Astrocyte (in vitro differentiated cells and primary cell): Measurements from ENCODE around the gene NUP205.

Experiments used
- CTCF ChIP-seq: IDR thresholded peaks from 2 replicates; pipeline ENCODE4 v1.5.1; 2011; ENCODE audit warnings: low read depth, mild to moderate bottlenecking, inconsistent platforms, low read length, moderate library complexity; ENCODE audit not compliant: insufficient read depth
- EZH2 ChIP-seq: IDR thresholded peaks from 2 replicates; pipeline ENCODE4 v1.6.1; 2012; ENCODE audit warnings: mild to moderate bottlenecking, low read length, inconsistent platforms; ENCODE audit not compliant: insufficient read depth

GRCh38 chr7:135665042-135665441 is 107.3 kb downstream of the NUP205 start:
- TF ChIP-seq CTCF (no peak), EZH2 (no peak)
